Retinal pigment epithelial cell (primary cell): Measurements from ENCODE around the gene FBXO21.

Source experiments
- DNase-seq: peaks from one replicate; pipeline ENCODE4 v3.0.0-alpha.2; 2010; ENCODE audit warnings: low read depth
- H3K4me3 ChIP-seq: 2 replicates; pipeline ENCODE4 v1.5.1; 2011; ENCODE audit warnings: mild to moderate bottlenecking, low read length, control low read depth, moderate library complexity
- TF ChIP-seq, protein P1 (sequence below): conservative IDR thresholded peaks from 2 replicates; pipeline ENCODE4 v1.5.1; 2011; ENCODE audit warnings: low read depth, low read length, control low read depth, inconsistent platforms

FBXO21 gene

DNA sequence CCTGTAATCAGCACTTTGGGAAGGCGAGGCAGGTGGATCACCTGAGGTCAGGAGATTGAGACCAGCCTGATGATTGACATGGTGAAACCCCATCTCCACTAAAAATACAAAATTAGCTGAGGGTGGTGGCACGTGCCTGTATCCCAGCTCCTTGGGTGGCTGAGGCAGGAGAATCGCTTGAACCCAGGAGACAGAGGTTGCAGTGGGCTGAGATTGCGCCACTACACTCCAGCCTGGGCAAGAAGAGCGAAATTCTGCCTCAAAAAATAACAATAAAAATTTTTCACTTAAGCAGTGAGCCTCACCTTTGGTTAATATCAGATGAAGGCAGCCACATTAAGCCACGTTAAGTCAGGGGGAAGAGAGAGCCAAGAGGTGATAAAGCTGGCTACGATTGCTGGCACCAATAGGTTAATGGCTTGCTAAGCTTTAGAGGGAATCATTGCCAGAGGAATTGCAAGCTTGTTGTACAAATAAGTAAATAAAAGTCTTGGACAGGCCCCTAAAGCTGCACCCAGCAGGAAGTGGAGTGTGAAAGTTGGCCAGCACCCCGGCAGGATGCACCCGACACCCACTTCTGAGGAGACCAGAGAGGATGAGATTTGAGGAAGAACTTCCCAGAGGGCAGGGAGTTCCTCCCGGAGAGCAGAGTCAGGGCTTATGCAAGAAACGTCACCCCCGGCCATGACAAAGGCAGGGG, 49.7 kb downstream of the FBXO21 start:
- DNase-seq, result no peak
- no peak overlapping the region for H3K4me3 ChIP-seq
- TF ChIP-seq, protein P1, sequence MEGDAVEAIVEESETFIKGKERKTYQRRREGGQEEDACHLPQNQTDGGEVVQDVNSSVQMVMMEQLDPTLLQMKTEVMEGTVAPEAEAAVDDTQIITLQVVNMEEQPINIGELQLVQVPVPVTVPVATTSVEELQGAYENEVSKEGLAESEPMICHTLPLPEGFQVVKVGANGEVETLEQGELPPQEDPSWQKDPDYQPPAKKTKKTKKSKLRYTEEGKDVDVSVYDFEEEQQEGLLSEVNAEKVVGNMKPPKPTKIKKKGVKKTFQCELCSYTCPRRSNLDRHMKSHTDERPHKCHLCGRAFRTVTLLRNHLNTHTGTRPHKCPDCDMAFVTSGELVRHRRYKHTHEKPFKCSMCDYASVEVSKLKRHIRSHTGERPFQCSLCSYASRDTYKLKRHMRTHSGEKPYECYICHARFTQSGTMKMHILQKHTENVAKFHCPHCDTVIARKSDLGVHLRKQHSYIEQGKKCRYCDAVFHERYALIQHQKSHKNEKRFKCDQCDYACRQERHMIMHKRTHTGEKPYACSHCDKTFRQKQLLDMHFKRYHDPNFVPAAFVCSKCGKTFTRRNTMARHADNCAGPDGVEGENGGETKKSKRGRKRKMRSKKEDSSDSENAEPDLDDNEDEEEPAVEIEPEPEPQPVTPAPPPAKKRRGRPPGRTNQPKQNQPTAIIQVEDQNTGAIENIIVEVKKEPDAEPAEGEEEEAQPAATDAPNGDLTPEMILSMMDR, result no peak

- DNase-seq, result no peak
- no peak overlapping the region for H3K4me3 ChIP-seq
- TF ChIP-seq, protein P1, result no peak
Observed at GRCh38 chr12:117139025-117139717, 51.1 kb downstream of the FBXO21 start.

DNA sequence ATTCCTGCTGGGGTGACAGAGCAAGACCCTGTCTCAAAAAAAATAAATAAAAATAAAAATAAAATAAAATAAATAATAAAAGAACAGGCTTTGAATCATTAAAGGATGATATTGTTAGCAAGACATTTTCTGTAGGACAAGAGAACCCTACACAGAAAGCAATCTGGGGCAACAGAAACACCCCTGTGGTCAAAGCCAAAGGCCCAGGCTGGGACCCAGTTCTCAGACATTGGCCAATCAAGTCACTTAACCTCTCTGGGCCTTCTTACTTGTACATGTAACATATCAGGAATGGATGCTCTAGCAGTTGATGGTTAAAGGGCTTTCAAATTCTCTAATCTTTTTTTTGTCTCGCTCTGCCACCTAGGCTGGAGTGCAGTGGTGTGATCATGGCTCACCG, 55.5 kb downstream of the FBXO21 start:
- no peak for DNase-seq
- TF ChIP-seq, protein P1, result no peak
- H3K4me3 ChIP-seq, result no peak overlapping the region

- DNase-seq, result no peak
- no peak overlapping the region for H3K4me3 ChIP-seq
- TF ChIP-seq, protein P1, result no peak
Observed at GRCh38 chr12:117134059-117134458, 56.2 kb downstream of the FBXO21 start.

DNA sequence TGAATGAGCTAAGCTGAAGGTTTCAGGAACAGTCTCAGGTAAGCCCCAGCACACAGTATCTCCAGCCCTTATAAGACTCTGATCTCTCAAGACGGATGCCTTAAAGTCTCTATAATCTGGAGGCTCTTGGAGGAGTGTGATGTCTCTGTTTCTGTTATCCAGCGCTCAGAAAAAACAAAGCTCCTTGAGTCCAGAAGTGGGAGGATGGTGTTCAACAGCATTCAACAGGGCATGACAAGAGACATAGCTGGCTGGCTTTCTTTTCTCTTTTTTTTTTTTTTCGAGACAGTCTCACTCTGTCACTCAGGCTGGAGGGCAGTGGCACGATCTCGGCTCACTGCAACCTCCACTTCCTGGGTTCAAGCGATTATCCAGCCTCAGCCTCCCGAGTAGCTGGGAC, 59.5 kb downstream of the FBXO21 start:
- H3K4me3 ChIP-seq, result no peak overlapping the region
- TF ChIP-seq, protein P1, result no peak
- no peak for DNase-seq

GRCh38 chr12:117129391-117129790, 60.9 kb downstream of the FBXO21 start:
- no peak overlapping the region for H3K4me3 ChIP-seq
- TF ChIP-seq, protein P1, result no peak
- no peak for DNase-seq
